ENCODE measurements around the gene FYTTD1.

Gene FYTTD1

GRCh38 chr3:197750858-197751737 lies 1.4 kb downstream of the FYTTD1 start:
- no peak for TF ChIP-seq CTCF (IDR thresholded peaks at IDR 0.05; ENCODE audit: insufficient read depth, low read depth, low read length, missing control alignments)
- H3K4me3 ChIP-seq (ENCODE audit: low read depth, low read length), result peak overlapping the region; percentile 89
- DNase-seq (ENCODE audit: low read depth), result peak; percentile 68

- peak overlapping the region; percentile 89 for H3K4me3 ChIP-seq (ENCODE audit: low read depth, low read length)
- no peak for TF ChIP-seq CTCF (IDR thresholded peaks at IDR 0.05; ENCODE audit: insufficient read depth, low read depth, low read length, missing control alignments)
- DNase-seq (ENCODE audit: low read depth), result peak; percentile 33
Measured at GRCh38 chr3:197752107-197752506, 2.4 kb downstream of the FYTTD1 start.

- peak; percentile 15 for TF ChIP-seq CTCF (IDR thresholded peaks at IDR 0.05; ENCODE audit: insufficient read depth, low read depth, low read length, missing control alignments)
- peak; percentile 27 for DNase-seq (ENCODE audit: low read depth)
- H3K4me3 ChIP-seq (ENCODE audit: low read depth, low read length), result peak overlapping the region; percentile 89
Measured at GRCh38 chr3:197753263-197753662, 3.6 kb downstream of the FYTTD1 start.

GRCh38 chr3:197756704-197757103 lies 7.0 kb downstream of the FYTTD1 start:
- no peak for TF ChIP-seq CTCF (IDR thresholded peaks at IDR 0.05; ENCODE audit: insufficient read depth, low read depth, low read length, missing control alignments)
- no peak for DNase-seq (ENCODE audit: low read depth)
- H3K4me3 ChIP-seq (ENCODE audit: low read depth, low read length), result no peak overlapping the region

- DNase-seq (ENCODE audit: low read depth), result no peak
- TF ChIP-seq CTCF (IDR thresholded peaks at IDR 0.05; ENCODE audit: insufficient read depth, low read depth, low read length, missing control alignments), result no peak
- H3K4me3 ChIP-seq (ENCODE audit: low read depth, low read length), result no peak overlapping the region
Measured at GRCh38 chr3:197758512-197758911, 8.8 kb downstream of the FYTTD1 start.

GRCh38 chr3:197761784-197762183 lies 12.1 kb downstream of the FYTTD1 start:
- TF ChIP-seq CTCF (IDR thresholded peaks at IDR 0.05; ENCODE audit: insufficient read depth, low read depth, low read length, missing control alignments), result no peak
- DNase-seq (ENCODE audit: low read depth), result no peak
- H3K4me3 ChIP-seq (ENCODE audit: low read depth, low read length), result no peak overlapping the region

- no peak for TF ChIP-seq CTCF (IDR thresholded peaks at IDR 0.05; ENCODE audit: insufficient read depth, low read depth, low read length, missing control alignments)
- DNase-seq (ENCODE audit: low read depth), result no peak
- no peak overlapping the region for H3K4me3 ChIP-seq (ENCODE audit: low read depth, low read length)
Measured at GRCh38 chr3:197775317-197775716, 25.6 kb downstream of the FYTTD1 start.
